Measurements from ENCODE around the gene EPS8. TPM values are rescaled to one million over a fixed set of nuclear protein-coding genes. Genes with fewer than 3 reads are reported as not detected.

EPS8 gene
- polyA plus RNA-seq, 3 donors: 4.1 to 4.8 (median 4.3) TPM

- Histone ChIP-seq H2AFZ (ENCODE audit: insufficient read depth, low read depth, low read length, poor library complexity, severe bottlenecking) (no peak overlapping the region), H3K9ac (ENCODE audit: insufficient read depth, low read length, poor library complexity, severe bottlenecking) (no peak overlapping the region), H3K4me2 (replicated peaks; ENCODE audit: extremely low read depth, low read length, poor library complexity, severe bottlenecking) (no peak overlapping the region), H3K79me2 (ENCODE audit: insufficient read depth, low read length) (no peaks in the 10 kb centered on the region), H3K27ac (ENCODE audit: low read depth in 1 of 2, low read length in 2 of 2) (no peak overlapping the region), H3K27me3 (ENCODE audit: control insufficient read depth in 2 of 2, insufficient read depth in 2 of 2, low read length in 2 of 2) (no peaks in the 10 kb centered on the region), H3K36me3 (replicated peaks in 1 of 2; ENCODE audit: control insufficient read depth in 1 of 2, insufficient read depth in 2 of 2, low read length in 2 of 2) (no peaks in the 10 kb centered on the region), H3K4me3 (replicated peaks in 1 of 3; ENCODE audit: low read depth in 2 of 3, low read length in 3 of 3) (no peak overlapping the region), H3K4me1 (ENCODE audit: control insufficient read depth in 1 of 2, insufficient read depth in 2 of 2, low read length in 2 of 2) (no peaks in the 10 kb centered on the region), H3K9me3 (replicated peaks in 1 of 2; ENCODE audit: control insufficient read depth in 1 of 2, insufficient read depth in 1 of 2, low read length in 2 of 2) (no peaks in the 10 kb centered on the region), H4K20me1 (ENCODE audit: insufficient read depth, low read length) (no peaks in the 10 kb centered on the region)
- WGBS (ENCODE audit: insufficient coverage): no CpG with 5 or more reads among the region's 2 CpGs
- Mint-ChIP-seq H3K9me3 (peaks cover 0 to 7% (median 4%) of the 10 kb centered on the region in 7 donors), H3K27me3 (ENCODE audit: low read depth in 3 of 3) (peaks cover 3 to 4% (median 3%) of the 10 kb centered on the region in 3 donors), H3K27ac (no peak overlapping the region), H3K4me1 (no peaks in the 10 kb centered on the region), H3K4me3 (no peak overlapping the region), H3K36me3 (no peaks in the 10 kb centered on the region)
- intact Hi-C loops (cut with micrococcal nuclease): no loop called here
- TF ChIP-seq CTCF (IDR thresholded peaks at IDR 0.05): no peak
- DNase-seq: no peak
Observed at GRCh38 chr12:15815730-15816129, 26.5 kb upstream of the EPS8 start.

- no peak for DNase-seq
Observed at GRCh38 chr12:15811214-15812127, 22.3 kb upstream of the EPS8 start.

More at GRCh38 chr12:15811214-15812127, 22.3 kb upstream of the EPS8 start:
- Histone ChIP-seq H3K27ac (ENCODE audit: low read depth in 1 of 2, low read length in 2 of 2) (no peak overlapping the region), H3K4me1 (ENCODE audit: control insufficient read depth in 1 of 2, insufficient read depth in 2 of 2, low read length in 2 of 2) (no peaks in the 10 kb centered on the region), H3K79me2 (ENCODE audit: insufficient read depth, low read length) (no peaks in the 10 kb centered on the region), H3K9me3 (replicated peaks in 1 of 2; ENCODE audit: control insufficient read depth in 1 of 2, insufficient read depth in 1 of 2, low read length in 2 of 2) (no peaks in the 10 kb centered on the region), H2AFZ (ENCODE audit: insufficient read depth, low read depth, low read length, poor library complexity, severe bottlenecking) (no peak overlapping the region), H4K20me1 (ENCODE audit: insufficient read depth, low read length) (no peaks in the 10 kb centered on the region), H3K27me3 (ENCODE audit: control insufficient read depth in 2 of 2, insufficient read depth in 2 of 2, low read length in 2 of 2) (no peaks in the 10 kb centered on the region), H3K36me3 (replicated peaks in 1 of 2; ENCODE audit: control insufficient read depth in 1 of 2, insufficient read depth in 2 of 2, low read length in 2 of 2) (no peaks in the 10 kb centered on the region), H3K4me3 (replicated peaks in 1 of 3; ENCODE audit: low read depth in 2 of 3, low read length in 3 of 3) (no peak overlapping the region), H3K9ac (ENCODE audit: insufficient read depth, low read length, poor library complexity, severe bottlenecking) (no peak overlapping the region), H3K4me2 (replicated peaks; ENCODE audit: extremely low read depth, low read length, poor library complexity, severe bottlenecking) (no peak overlapping the region)
- Mint-ChIP-seq H3K4me3 (no peak overlapping the region), H3K9me3 (peaks cover 0 to 1% (median 0%) of the 10 kb centered on the region in 7 donors), H3K4me1 (no peaks in the 10 kb centered on the region), H3K27ac (no peak overlapping the region), H3K27me3 (ENCODE audit: low read depth in 3 of 3) (peaks cover 2 to 3% (median 3%) of the 10 kb centered on the region in 3 donors), H3K36me3 (no peaks in the 10 kb centered on the region)
- TF ChIP-seq CTCF (IDR thresholded peaks at IDR 0.05): no peak
- intact Hi-C loops (cut with micrococcal nuclease): no loop called here
- 100% methylated on average over 1 of the region's 2 CpGs for WGBS (ENCODE audit: insufficient coverage)
